Activated CD8-positive, alpha-beta memory T cell treated with anti-CD3 and anti-CD28 coated beads, Interleukin-2, amount 50 U/mL, for 1 hour (primary cell): ENCODE measurements around the gene SBF1.
"Not testable (repeated sequence)": the region's sequence is repeated elsewhere in the genome, so short reads cannot be mapped to it uniquely, and the experiment has no call there.

ENCODE experiments used
- DNase-seq: peaks from one replicate; pipeline ENCODE4 v3.0.0-alpha.2; 2020; ENCODE audit errors: extremely low read depth

Gene SBF1, protein sequence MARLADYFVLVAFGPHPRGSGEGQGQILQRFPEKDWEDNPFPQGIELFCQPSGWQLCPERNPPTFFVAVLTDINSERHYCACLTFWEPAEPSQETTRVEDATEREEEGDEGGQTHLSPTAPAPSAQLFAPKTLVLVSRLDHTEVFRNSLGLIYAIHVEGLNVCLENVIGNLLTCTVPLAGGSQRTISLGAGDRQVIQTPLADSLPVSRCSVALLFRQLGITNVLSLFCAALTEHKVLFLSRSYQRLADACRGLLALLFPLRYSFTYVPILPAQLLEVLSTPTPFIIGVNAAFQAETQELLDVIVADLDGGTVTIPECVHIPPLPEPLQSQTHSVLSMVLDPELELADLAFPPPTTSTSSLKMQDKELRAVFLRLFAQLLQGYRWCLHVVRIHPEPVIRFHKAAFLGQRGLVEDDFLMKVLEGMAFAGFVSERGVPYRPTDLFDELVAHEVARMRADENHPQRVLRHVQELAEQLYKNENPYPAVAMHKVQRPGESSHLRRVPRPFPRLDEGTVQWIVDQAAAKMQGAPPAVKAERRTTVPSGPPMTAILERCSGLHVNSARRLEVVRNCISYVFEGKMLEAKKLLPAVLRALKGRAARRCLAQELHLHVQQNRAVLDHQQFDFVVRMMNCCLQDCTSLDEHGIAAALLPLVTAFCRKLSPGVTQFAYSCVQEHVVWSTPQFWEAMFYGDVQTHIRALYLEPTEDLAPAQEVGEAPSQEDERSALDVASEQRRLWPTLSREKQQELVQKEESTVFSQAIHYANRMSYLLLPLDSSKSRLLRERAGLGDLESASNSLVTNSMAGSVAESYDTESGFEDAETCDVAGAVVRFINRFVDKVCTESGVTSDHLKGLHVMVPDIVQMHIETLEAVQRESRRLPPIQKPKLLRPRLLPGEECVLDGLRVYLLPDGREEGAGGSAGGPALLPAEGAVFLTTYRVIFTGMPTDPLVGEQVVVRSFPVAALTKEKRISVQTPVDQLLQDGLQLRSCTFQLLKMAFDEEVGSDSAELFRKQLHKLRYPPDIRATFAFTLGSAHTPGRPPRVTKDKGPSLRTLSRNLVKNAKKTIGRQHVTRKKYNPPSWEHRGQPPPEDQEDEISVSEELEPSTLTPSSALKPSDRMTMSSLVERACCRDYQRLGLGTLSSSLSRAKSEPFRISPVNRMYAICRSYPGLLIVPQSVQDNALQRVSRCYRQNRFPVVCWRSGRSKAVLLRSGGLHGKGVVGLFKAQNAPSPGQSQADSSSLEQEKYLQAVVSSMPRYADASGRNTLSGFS (N-terminal part only)

DNA sequence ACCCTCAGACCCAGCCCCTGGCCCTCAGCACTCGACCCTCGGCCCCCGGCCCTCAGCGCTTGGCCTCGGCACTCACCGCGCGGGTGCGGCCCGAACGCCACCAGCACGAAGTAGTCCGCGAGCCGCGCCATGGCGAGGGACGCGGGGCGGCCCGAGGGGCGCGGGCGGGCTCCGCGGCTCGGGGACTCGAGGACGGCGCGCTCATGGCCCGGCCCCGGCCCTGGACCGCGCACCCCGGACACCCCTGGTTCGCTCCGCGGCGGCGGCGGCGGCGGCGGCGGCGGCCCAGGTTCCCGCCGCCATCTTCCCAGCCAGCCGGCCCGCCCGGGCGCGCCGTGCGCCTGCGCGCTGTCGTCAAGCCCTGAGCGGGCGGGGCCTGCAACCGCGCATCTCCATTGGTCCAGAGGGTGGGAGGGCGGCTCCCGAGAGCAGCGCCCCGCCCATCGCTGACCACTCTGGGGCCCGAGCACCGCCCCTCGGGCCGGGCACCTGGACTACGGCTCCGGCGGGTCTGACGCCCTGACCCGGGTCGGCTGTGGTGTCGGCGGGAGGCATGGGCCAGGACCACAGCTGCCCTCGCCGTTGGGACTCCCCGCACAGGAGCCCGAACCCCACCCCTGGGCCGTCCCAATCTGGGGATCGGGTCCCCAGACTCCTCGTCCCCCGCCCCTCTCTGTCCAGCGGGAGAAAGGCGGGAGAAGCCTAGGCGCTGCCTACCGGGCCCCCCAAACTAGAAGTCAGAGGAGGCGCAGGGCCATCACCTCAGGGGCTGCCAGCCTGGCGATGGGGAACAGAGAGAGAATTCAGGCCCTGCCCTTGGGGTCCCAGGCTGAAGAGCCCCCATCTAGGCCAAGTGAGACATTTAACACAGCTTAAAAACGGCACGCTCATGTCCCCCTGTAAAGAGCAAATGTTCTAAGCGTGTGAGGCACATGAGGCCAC is at the start of gene SBF1:
SBF1 (minus strand) TSS at position 326 of the 942 bp plus-strand sequence; CDS start at position 131, 195 bp downstream.
- no peak for DNase-seq

DNA sequence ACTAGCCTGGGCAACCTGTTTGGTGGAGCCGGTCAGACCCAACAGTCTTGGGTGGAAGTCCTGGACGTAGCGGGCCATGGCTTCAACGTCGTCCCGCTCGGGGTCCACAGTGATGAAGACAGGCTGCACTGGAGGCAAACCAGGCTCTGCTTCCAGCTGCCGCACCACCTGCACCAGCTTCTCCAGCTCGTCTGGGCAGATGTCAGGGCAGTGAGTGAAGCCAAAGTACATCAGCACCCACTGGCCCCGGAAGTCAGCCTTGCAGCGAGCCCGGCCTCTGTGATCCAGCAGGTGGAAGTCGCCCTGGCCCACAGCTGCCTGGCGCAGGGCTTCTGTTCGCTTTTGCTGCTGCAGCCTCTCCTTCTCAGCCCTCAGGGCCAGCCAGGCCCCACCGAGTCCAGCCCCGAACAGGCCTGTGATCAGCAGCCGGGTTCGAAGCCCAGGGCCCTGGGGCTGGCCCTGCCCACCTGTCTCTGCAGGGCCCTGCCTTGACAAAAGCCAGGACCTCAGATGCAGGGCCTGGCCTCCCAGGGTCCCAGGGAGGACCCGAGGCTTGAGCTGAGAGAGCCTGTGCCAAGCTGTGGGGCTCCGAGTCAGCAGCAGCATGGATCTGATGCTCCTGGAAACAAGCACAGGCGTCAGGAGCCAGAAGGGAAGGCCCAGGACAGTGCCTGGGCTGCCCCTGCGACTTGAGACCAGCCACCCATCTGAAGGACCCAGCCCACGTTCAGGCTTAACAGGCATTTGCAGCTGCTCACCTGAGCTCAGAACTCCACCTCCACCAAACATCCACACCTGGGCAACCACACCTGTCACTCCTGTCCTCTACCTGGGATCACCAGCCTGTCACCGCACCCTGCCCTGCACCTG is 49.2 kb upstream of the SBF1 start:
- DNase-seq = no peak

DNA sequence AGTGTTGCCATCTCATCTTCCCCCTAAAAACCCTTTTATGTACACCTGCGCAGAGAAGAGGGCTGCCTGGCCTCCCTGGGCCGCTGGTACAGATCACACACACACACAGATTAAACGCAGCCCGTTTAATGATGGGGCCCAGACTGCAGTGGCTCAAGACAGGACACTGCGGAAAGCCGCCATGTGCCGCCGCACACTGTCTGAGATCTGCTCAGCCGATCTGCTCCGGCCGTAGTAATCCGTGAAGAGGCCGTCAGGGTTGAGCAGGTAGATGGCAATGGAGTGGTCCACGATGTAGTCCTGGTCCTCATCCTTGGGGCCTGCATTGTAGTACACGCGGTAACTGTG is 48.6 kb upstream of the SBF1 start:
- no peak for DNase-seq

DNA sequence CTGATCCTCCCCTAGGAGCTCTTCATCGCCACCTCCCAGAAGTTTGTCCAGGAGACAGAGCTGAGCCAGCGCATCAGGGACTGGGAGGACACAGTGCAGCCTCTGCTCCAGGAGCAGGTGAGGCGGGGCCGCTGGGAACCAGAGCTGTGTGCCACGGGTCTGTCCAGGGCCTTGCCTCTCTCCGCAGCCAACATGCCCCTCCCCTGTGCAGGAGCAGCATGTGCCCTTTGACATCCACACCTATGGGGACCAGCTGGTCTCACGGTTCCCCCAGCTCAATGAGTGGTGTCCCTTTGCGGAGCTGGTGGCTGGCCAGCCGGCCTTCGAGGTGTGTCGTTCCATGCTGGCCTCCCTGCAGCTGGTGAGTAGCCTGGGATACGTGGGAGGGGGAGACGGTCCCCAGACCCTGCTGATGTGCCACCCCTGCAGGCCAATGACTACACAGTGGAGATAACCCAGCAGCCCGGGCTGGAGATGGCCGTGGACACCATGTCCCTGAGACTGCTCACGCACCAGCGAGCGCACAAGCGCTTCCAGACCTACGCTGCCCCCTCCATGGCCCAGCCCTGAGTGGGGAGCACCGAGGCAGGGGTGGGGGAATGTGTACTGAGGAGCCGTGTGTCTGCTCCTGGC is 48.1 kb upstream of the SBF1 start:
- DNase-seq = no peak

DNA sequence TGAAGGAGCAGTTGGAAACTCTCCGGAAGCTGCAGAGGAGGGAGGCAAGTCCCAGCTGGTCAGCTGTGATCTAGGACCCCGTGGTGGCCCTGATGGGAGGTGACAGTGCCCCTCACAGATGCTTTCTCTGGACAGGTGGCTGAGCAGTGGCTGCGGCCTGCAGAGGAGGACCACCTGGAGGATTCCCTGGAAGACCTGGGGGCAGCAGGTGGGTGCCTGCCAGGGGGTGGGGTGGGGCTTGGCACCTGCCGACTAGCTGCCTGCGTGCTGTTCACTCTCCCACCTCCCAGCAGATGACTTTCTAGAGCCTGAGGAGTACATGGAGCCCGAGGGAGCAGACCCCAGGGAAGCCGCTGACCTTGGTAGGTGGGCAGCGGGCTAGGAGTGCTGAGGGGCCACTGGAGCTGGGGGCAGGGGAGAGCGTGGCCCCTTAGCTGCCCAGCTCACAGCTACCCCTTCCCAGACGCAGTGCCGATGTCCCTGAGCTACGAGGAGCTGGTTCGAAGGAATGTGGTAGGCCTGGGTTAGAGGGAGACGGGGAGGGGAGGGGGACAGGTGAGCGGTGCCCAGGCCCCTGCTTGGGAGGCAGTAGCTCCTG is 47.5 kb upstream of the SBF1 start:
- no peak for DNase-seq

DNA sequence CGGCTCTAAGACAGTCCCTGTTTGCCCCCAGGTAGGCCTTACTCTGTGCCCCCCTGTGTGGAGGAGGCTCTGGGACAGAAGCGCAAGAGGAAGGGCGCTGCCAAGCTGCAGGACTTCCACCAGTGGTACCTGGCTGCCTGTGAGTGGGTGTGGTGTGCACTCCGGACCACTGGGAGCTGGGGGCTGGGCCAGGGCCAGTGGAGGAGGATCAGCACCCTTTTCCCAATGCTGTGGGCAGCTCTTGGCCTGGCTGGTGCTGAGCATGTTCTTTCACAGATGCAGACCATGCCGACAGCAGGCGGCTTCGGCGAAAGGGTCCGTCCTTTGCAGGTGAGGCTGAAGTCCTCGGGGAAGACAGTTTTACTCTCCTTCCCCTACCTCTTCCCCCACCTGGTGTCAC is 46.9 kb upstream of the SBF1 start:
- DNase-seq = no peak

DNA sequence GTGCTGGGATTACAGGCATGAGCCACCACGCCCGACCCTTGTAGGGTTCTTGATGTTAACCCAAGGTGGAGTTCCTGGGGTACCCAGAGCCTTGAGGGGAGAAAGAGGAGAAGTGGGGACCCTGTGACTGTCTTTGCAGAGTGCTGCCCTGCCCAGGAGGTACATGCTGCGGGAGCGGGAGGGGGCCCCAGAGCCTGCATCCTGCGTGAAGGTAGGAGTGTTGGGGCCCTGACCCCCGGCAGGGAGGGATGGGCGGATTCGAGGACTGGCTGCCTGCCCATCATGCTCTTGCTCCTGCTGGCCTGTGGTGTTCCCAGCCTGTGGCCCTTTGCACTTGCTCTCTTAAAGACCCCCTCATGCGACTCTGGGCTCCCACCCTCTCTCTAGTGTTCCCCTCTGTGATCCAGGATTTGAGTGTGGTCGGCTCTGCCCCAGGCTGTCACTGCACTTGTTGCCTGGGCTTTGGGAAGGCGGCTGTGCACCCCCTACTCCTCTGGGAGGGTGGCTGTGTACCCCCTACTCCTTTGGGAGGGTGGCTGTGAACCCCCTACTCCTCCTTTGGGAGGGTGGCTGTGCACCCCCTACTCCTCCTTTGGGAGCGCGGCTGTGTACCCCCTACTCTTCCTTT is 46.1 kb upstream of the SBF1 start:
- no peak for DNase-seq

DNA sequence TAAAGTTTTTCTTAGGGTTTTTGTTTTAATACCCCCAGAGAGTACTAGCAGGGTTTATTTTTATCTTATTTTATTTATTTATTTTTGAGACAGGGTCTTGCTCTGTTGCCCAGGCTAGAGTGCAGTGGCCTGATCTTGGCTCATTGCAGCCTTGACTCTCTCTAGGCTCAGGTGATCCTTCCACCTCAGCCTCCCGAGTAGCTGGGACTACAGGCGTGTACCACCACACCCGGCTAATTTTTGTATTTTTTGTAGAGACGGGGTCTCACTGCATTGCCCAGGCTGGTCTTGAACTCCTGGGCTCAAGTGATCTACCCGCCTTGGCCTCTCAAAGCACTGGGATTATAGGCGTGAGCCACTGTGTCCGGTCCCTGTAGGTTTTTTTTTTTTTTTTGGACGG is 45.3 kb upstream of the SBF1 start:
- not testable (repeated sequence) for DNase-seq

DNA sequence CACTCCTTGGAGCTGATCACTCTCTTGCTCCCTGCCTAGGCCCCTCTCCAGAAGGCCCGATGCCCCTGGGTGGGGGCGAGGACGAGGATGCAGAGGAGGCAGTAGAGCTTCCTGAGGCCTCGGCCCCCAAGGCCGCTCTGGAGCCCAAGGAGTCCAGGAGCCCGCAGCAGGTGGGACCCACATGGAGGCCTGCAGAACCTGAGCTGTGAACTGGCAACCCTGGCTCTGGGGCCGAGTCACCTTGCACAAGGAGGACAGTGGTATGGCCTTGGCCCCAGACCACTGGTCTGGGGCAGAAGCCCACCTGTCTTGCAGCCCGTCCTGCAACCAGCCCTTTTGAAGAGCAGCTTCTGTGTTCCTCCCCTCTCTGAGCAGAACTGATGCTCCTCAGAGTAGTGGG is 44.3 kb upstream of the SBF1 start:
- DNase-seq = no peak

DNA sequence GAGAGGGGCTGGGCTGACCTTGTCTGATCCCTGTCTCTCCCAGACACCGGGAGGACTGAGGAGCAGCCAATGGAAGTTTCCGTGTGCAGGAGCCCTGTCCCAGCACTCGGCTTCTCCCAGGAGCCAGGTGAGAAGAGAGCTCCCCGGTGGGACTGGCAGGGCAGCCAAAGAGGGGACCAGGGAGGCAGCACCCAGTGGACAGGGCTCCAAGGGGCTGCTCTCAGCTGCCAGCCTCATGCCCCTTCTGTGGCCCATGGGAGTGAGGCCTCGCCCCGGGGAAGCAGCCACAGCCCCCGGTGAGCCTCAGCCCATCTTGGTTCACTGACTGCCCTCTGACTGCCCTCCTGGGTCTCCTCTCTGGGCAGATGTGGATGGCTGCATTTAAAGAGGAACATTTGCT is 43.8 kb upstream of the SBF1 start:
- DNase-seq = no peak

DNA sequence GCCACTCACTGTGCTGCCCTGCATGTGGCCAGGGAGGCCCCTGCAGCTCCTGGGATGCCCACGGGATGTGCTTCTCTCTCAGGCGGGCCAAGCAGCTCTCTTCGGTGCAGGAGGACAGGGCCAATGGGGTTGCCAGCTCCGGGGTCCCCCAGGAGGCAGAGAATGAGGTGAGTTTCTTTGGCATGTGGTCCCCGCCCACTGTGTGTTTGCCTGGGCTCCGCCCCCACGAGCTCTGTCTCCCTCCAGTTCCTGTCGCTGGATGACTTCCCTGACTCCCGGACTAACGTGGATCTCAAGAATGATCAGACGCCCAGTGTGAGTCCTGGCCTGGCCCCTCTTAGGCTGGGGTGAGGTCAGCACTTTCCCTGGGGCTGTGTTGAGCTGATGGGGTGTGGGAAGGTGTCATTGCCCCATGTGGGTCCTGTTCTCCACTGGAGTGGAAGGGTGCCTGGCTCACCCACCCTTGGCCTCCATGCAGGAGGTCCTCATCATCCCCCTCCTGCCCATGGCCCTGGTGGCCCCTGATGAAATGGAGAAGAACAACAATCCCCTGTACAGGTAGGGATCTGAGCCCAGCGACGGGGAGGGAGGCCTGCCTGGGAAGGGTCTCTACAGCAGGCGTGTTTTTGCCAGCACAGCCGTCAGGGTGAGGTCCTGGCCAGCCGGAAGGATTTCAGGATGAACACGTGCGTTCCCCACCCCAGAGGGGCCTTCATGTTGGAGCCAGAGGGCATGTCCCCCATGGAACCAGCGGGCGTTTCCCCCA is 42.8 kb upstream of the SBF1 start:
- DNase-seq = no peak

DNA sequence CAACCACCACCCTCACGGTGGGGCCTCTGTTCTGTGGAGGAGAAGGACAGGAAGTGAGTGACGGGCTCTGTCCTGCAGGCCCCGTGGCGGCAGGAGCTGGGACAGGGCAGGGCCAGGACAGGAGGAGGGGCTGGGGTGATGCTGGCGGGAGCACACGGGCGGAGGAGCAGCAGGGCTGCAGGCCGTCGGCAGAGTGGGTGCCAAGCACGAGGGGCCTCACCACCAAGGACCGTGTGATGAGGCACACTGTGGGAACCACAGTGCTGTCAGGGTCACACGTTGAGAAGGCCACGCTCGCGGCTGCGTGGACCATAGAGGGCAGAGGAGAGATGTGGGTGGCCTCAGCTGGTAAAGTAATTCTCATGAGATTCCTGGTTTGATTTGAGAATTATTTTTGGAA is 42.1 kb upstream of the SBF1 start:
- DNase-seq = no peak

DNA sequence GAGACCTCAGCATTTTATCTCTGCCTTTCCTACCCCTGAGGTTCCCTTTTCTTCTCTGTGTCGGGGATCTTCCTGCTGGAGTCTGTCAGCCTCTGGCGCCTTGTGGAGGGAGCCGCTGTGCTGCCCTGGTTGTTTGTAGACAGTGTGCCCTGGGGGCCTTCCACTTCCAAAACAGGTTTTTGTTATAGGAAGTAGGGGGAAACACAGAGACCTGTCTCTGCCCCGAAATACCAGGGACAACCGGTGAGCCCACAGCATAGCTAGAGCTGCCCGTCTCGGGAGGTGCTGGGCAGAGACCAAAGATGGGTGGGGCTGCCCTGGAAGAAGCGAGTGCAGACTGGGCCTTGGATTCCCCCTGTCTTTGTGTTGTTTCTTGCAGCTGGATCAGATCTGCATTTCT is 41.2 kb upstream of the SBF1 start:
- DNase-seq = no peak

DNA sequence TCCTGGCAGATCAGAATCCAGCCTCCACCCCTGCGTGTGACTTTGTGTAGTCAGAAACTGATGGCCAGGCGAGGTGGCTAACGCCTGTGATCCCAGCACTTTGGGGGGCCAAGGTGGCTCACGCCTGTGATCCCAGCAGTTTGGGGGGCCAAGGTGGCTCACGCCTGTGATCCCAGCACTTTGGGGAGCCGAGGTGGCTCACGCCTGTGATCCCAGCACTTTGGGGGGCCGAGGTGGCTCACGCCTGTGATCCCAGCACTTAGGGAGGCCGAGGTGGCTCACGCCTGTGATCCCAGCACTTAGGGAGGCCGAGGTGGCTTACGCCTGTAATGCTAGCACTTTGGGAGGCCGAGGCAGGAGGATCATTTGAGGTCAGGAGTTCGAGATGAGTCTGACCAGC is 38.3 kb upstream of the SBF1 start:
- DNase-seq = no peak

DNA sequence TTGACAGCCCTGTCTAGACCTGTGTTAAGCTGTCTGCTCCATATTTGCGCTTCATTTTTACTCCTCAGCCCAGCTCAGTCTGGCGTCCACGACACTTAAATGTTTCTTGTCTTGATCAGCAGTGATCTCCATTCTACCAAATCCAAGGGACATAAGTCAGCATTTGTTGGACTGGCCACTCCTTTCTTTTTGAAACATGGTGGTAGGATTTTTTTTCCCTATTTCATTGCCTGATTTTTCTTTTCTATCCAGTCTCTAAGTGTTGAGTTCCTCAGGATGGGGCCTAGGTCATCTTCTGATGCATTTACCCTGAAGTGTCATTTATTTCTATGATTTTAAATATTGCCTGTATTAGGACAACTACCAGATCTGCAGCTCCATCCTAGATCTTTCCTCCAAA is 34.1 kb upstream of the SBF1 start:
- DNase-seq = no peak

DNA sequence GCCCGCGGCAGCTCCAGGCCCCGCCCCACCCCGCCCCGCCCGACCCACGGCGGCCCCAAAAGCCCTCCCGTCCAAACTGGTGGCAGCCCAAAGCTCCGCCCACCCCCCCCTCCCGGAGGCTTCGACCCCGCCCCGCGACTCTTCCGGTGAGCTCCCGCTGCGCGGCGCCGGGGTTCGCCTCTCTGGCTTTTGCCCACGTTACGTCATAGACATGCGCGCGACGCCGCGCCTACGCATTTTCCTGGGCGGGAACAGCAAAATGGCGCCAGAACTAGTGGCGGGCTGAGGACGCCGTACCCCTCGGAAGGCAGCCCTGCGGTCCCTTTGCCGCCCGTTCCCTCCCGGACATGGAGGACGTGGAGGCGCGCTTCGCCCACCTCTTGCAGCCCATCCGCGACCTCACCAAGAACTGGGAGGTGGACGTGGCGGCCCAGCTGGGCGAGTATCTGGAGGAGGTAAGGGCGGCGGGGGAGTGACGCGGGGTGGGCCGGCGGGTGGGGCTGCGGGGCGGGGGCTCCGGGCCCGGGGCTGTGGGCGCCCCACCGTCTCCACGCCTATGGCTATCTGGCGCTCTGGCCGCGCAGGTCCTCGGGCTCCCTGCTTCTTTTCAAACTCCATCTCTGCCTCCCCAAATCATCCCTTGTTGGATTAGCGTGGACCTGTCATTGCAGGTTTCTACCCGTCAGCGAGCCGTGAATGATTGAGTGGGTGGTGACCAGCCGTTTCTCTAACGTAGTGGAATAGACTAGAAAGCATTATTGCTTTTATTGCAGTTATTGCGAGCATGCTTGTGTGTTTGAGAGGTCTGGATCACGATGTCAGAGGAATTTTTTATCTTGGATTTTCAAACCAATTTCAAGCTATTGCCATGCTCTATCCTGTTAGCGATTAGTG is 33.4 kb upstream of the SBF1 start, which contains the start of gene NCAPH2:
NCAPH2 (plus strand) TSS at position 234 of the 894 bp plus-strand sequence; CDS start at position 348, 114 bp downstream.
- peak; percentile 94 for DNase-seq
